ENCODE measurements around the gene EXOSC9. TPM values are rescaled to one million over a fixed set of nuclear protein-coding genes. Genes with fewer than 3 reads are reported as not detected.

Gene EXOSC9
- total and polyA plus RNA-seq, 4 donors = 5.3 to 20.0 (median 10.0) TPM

GRCh38 chr4:121783210-121783609 is 17.9 kb upstream of the EXOSC9 start:
- Histone ChIP-seq H3K36me3 (ENCODE audit: control insufficient read depth in 4 of 4, insufficient read depth in 3 of 4, low read depth in 1 of 4, low read length in 3 of 4) (no peaks in the 10 kb centered on the region), H3K9me3 (ENCODE audit: control insufficient read depth in 4 of 4, low read length in 3 of 4) (peaks cover 0 to 6% (median 2%) of the 10 kb centered on the region in 4 donors), H3K9ac (ENCODE audit: low read depth in 1 of 2, low read length in 2 of 2) (no peak overlapping the region), H3K4me3 (ENCODE audit: low read depth in 1 of 3, low read length in 3 of 3) (no peak overlapping the region), H3K27ac (ENCODE audit: low read depth in 1 of 2, low read length in 2 of 2) (no peak overlapping the region), H3K4me1 (ENCODE audit: control insufficient read depth in 4 of 4, insufficient read depth in 4 of 4, low read length in 3 of 4) (no peaks in the 10 kb centered on the region), H3K27me3 (ENCODE audit: control insufficient read depth in 4 of 4, insufficient read depth in 4 of 4, low read length in 3 of 4) (no peaks in the 10 kb centered on the region)
- WGBS = 53% methylated on average over 1 of the region's 1 CpG
- no peak for TF ChIP-seq ZBTB33 (IDR thresholded peaks at IDR 0.05)
- no peak for TF ChIP-seq HNF4A (conservative IDR thresholded peaks at IDR 0.05)
- TF ChIP-seq CTCF (IDR thresholded peaks at IDR 0.05; ENCODE audit: low read depth, low read length, missing input control) = no peak
- TF ChIP-seq MAX (IDR thresholded peaks at IDR 0.05) = no peak
- no peak for TF ChIP-seq JUND (IDR thresholded peaks at IDR 0.05)
- TF ChIP-seq NR2F2 (IDR thresholded peaks at IDR 0.05) = no peak
- no peak for TF ChIP-seq REST (IDR thresholded peaks at IDR 0.05)
- TF ChIP-seq FOXA2 (IDR thresholded peaks at IDR 0.05) = no peak
- no peak for TF ChIP-seq ATF3 (IDR thresholded peaks at IDR 0.05)
- TF ChIP-seq EGR1 (IDR thresholded peaks at IDR 0.05; ENCODE audit: low read depth in 2 of 2) = no peak
- no peak for TF ChIP-seq SP1 (IDR thresholded peaks at IDR 0.05)
- TF ChIP-seq YY1 (IDR thresholded peaks at IDR 0.05) = no peak
- TF ChIP-seq RAD21 (IDR thresholded peaks at IDR 0.05) = no peak
- TF ChIP-seq HNF4G (IDR thresholded peaks at IDR 0.05) = no peak
- TF ChIP-seq RXRA (IDR thresholded peaks at IDR 0.05) = no peak
- TF ChIP-seq GABPA (IDR thresholded peaks at IDR 0.05 in 1 of 2, conservative IDR thresholded peaks at IDR 0.05 in 1 of 2) = no peak
- no peak for TF ChIP-seq TAF1 (conservative IDR thresholded peaks at IDR 0.05)
- TF ChIP-seq FOXA1 (IDR thresholded peaks at IDR 0.05) = no peak
- no peak for DNase-seq (ENCODE audit: low spot score)
